Bone marrow (tissue), 2 donors: ENCODE measurements around the gene KIF24.
"Not testable (repeated sequence)": the region's sequence is repeated elsewhere in the genome, so short reads cannot be mapped to it uniquely, and the experiment has no call there.

ENCODE experiments used
- DNase-seq, 2 donors: peaks; one replicate each; lab custom pipeline; 2025; lab: John Stamatoyannopoulos, UW

Gene KIF24

DNA sequence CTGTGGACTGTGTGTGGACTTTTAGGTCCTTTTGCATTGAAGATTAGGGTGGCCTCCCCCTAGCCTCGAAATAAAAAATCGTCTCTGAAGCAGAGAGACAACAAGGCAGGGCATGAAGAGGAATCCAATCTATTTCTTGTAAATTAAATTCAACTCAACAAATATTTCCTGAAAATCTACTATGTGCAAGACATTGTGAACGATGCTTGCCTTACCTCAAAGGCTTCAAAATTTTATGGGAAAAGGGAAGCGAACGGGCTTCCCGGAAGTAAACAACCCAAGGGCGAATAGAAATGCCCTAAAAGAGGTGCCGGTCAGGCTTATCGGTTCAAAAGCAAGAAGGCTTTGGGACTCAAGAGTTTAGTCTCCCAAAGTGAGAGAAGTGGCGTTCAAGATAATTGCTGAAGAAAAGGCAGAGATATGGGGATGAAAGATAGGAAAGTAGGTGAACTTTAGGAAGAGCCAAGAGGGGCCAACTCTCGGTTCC, 525 bp downstream of the KIF24 start:
- peak in 1 of 2 donors; percentile 39 for DNase-seq

DNA sequence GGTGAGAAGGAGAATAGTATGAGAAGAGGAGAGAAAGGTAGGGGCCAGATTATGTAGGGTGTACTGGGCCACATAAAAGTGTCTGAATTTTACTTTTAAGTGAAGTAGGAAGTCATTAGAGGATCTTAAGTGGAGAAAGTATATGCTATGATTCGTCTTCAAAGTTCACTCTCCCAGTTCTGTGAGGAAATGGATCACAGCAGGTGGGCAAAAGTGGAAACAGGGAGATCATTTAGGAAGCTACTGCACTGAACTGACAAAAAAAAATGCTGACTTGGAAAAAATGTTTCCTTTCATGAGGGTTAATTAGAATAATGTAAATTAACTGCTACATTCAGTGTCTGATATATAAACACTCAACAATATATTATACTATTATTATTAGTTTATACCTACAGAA, 2.4 kb downstream of the KIF24 start:
- no peak for DNase-seq

DNA sequence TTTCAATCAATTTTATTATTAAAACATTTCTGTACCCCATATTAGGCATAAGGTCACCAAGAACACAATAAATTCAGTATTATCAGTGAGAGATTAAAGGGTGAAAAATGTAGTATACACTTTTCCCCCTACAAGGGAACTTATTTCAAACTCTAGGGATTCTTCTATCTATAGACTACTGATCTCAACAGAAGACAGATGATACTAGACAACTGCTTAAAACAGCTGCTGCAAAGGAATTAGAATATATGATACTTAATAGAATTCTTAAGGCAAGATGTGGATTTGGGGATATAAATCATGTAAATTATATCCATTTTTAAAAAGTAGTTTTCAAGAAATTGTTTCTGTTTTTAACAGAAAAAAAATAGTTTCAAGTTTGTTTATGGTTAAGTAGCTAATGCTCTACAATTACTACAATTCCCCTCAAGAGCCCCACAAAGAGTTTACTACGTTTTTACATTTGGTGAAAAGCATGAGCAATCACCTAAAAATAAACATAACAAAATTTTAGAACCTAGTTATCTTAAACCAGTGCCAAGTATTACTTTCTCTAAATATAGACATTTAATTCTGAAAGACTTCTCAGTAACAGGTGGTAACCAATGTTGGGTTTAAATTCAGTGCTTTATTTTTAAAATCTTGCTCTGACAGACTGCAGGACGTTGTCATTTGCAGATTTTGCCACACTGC, 6.0 kb downstream of the KIF24 start:
- no peak for DNase-seq

DNA sequence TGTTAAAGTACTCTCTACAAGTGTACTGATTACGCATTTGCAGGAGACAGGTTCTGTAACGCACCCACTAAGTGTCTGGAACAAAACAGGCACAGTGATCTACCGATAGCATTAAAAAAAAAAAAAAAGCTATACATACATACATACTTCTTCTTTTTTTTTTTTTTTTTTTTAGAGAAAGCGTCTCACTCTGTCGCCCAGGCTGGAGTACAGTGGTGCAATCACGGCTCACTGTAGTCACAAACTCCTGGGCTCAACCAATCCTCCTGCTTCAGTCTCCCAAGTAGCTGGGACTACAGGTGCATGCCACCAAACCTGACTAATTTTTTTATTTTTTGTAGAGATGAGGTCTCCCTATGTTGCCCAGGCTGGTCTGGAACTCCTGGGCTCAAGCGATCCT, 7.6 kb downstream of the KIF24 start:
- DNase-seq: no peak

DNA sequence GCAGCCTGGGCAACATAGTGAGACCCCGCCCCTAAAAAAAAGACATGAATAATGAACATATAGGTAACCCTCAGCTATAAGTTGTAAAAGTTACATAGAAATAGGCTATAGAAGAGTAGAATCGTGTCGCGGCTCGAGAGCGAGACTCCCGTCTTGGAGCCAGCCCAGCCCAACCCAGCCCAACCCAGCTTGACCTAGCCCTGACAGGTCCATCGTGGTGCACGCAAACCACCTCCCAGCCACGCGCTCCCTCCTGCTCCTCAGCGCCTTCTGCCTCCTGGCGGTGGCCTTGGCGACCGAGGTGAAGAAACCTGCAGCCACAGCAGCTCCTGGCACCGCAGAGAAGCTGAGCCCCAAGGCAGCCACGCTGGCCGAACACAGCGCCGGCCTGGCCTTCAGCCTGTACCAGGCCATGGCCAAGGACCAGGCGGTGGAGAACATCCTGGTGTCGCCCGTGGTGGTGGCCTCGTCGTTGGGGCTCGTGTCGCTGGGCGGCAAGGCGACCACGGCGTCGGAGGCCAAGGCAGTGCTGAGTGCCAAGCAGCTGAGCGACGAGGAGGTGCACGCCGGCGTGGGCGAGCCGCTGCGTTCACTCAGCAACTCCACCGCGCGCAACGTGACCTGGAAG, 10.8 kb downstream of the KIF24 start:
- no peak for DNase-seq

DNA sequence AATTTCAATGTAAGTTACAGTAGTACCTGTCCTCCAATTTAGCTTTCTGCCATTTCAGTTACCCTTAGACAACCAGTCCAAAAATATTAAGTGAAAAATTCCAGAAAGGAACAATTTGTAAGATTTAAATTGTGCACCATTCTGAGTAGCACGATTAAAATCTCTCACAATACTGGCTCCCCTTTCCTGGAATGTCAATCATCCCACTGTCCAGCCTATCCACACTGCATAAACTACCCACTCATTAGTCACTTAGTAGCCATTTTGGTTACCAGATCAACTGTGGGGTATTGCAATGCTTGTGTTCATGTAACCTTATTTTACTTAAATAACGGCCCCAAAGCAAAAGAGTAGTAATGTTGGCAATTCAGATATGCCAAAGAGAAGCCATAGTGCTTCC, 11.6 kb downstream of the KIF24 start:
- DNase-seq: no peak

DNA sequence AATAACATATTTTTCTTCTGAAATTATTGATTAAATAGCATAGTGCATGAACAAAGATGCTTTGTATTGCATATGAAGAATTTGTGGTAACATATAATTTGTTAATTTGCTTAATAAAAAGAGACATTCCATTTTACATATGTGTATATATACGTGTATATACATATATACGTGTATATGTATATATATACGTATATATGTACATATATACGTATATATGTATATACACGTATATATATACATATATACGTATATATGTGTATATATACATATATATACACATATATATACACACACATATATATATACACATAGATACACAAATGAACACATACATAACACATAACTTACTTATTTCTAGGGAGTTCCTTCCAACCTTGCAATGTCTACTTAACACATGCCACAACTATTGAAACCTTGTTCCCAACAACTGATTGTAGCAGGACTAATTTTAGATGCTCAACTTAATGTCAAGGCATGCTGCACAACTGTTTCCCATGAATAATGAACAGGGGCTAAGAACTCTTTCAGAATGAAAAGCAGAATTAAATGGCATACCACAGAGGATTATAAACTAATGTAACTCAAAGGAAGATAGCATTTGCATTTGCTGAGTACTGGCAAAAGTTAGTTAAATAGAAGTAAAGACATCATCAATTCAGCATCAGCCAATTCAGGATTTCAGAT, 17.4 kb downstream of the KIF24 start:
- no peak for DNase-seq

DNA sequence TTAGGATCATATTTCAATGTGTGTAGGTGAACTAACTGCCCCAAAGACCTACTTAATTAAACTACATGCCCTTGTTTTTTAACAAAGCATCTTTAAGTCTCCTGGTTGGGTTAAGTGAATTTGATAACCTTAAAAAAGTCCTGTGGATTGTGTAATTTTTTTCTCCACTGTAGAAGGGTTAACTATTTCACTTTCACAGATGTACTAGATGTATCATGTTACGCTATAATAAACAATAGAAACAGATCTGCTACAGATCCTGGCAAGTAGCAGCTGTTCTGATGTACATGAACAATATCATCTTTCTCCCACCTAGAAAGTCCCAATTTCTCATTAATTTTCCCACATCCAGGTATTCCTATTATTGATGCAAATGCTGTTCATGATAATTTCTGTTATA, 18.9 kb downstream of the KIF24 start:
- no peak for DNase-seq

DNA sequence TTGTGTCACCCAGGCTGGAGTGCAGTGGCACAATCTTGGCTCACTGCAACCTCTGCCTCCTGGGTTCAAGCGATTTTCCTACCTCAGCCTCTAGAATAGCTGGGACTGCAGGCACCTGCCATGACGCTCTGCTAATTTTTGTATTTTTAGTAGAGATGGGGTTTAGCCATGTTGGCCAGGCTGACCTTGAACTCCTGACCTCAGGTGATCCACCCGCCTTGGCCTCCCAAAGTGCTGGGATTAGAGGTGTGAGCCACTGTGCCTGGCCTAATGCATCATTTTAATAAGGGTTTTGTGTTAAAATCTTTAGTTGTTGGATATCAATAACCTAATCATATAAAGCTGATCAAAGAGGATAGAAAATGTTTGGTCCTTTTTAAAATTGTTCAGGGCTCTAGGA, 20.8 kb downstream of the KIF24 start:
- not testable (repeated sequence) for DNase-seq

DNA sequence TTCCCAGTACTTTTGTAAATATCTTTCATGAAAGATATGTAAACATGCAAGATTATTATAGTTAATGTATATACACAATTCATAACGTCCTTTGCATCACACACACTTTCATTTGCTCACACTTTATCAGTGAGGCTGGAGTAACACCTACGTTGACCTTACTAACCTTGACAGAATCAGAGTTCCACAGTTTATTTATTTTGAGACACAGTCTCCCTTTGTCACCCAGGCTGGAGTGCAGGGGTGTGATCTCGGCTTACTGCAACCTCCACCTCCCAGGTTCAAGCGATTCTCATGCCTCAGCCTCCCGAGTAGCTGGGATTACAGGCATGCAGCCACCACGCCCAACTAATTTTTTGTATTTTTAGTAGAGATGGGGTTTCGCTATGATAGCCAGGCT, 28.0 kb downstream of the KIF24 start:
- DNase-seq: not testable (repeated sequence)

DNA sequence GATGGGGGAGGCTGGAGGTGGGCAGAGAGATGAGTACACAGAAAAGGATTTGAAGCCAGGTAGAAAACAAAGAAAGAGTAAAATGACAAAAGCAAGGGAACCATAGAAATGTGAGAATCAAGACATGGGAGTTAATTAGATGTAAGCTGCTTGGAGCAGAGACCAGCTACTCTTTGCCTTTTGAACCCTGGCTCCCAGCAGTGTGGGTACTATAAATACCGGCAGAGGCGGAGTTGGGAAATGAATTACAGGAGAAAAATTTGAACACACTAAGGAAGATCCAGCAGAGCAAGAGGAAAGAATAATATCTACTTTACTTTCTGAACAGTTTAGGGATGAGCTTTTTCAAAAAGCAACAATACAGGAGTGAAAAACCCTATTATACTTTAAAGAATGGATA, 36.5 kb downstream of the KIF24 start:
- no peak for DNase-seq

DNA sequence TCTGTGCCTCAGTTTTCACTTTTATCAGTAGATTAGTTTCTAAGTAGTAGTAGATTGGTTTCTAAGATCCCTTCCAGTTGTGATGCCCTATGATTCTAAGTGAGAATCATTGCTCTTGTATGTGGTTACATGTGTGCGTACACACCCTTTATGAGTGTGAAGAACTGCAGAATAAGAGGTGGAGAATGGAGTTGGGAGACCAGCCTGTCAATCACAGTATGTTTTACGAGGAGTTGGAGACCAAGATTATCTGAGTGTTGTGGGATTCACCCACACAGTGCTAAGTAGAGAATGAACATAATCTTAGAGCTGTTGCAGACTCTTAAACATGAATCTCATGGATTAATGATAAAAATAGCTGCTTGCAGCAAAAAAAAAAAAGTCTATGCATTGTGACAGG, 37.6 kb downstream of the KIF24 start:
- no peak for DNase-seq

DNA sequence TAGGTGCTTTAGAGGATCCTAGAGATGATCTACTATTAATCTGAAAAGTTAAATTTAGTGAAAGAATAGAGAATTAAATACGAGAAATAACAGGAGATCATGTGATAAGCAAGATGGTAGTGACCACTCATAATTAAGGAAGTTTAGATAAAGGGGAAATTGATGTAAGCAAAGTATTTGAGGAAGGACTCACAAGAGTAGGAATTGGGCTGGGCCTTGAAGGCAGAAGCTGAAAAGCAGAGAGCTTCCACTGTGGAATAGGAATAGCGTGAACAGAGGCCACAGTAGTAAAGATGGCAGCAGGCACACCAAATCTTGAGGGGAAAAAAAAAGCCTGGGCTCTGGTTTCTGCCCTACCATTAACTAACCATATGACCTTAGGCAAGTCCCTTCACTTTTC, 38.0 kb downstream of the KIF24 start:
- DNase-seq: no peak

DNA sequence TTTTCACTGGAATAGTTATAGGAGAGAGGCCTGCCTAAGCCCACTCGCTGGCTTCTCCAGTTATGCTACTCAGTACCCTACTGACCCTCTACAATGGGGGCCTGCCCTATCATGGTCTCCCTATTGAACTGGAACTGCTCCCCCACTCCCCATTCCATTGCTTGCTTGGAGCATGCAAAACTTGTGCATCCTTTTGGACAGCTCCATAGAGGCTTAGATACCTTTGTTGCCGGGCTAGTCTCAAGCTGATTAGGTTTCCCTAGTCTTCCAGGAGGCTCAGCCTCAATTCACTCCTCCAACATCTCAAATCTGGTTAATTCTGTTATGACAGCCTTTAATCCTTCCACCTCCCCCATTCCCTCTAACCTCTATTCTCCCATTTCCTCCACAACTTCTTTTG, 39.9 kb downstream of the KIF24 start:
- DNase-seq: no peak

DNA sequence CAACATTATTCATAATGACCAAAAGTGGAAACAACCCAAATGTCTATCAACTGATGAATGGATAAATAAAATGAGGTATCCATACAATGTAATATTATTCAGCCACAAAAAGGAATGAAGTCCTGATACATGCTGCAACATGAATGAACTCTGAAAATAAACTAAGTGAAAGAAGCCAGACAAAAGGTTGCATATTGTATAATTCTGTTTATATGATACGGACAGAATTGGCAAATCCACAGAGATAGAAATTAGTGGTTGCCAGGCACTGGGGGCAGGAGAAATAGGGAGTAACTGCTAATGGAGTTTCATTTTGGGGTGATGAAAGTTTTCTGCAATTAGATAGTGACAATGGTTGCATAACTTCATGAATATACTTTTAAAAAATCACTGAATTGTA, 47.0 kb downstream of the KIF24 start:
- DNase-seq: no peak

DNA sequence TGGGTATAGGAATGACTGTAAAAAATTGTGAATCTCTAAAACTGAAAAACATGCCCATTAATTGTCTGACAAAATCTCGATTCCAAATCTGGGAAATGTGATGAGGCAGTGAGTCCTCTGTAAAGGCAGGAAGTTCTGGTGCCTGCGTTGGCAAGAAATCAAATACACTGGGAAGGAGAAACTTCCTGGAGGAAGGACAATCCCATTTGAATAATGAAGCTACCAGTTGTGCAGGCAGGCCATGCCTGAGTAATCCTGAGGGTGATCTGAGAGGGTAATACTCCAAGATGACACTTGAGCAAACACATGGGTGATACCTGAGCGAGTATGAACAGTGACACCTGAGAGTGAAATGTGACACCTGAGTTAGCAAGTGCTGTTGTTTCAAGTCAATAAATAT, 49.7 kb downstream of the KIF24 start:
- DNase-seq: no peak
